OCI-LY7 (cell line): Measurements from ENCODE around the gene RNF13. TPM values are rescaled to one million over a fixed set of nuclear protein-coding genes. Genes with fewer than 3 reads are reported as not detected.

ENCODE experiments used
- BruUV-seq: library from RNA; stranded (reverse); fragments of 400-500 nt; replicated peaks from 2 replicates; lab custom pipeline; 2021; lab: Mats Ljungman, UMichigan
- CTCF ChIA-PET: fragments of 300-600 bp; sonication (Branson Sonifier 250); formaldehyde crosslinking; loops from one replicate; lab custom pipeline; 2022; ENCODE audit warnings: antibody characterized with exemption; ENCODE audit not compliant: unreplicated experiment; lab: Charles Lee
- POLR2A ChIA-PET: fragments of 300-600 bp; sonication (Branson Sonifier 250); formaldehyde crosslinking; loops from one replicate; lab custom pipeline; 2022; ENCODE audit warnings: antibody characterized with exemption; lab: Charles Lee
- DNase-seq: peaks from one replicate; pipeline ENCODE4 v3.0.0-alpha.2; 2015; ENCODE audit warnings: low spot score
- H2AFZ ChIP-seq: fragments of 200-600 bp; sonication (generic), shearing (Covaris generic); 2 replicates; pipeline ENCODE4 v1.6.1; 2014; ENCODE audit warnings: mild to moderate bottlenecking, antibody characterized with exemption, low read length, moderate library complexity
- H3K27ac ChIP-seq: fragments of 200-600 bp; sonication (generic); 2 replicates; pipeline ENCODE4 v1.5.1; 2014; ENCODE audit warnings: mixed run types, low read depth, mild to moderate bottlenecking, moderate library complexity, low read length, inconsistent platforms; ENCODE audit not compliant: poor library complexity, severe bottlenecking
- H3K36me3 ChIP-seq: fragments of 200-600 bp; sonication (generic); 2 replicates; pipeline ENCODE4 v1.6.1; 2014; ENCODE audit warnings: mild to moderate bottlenecking, antibody characterized with exemption, low read length, moderate library complexity, mixed read lengths; ENCODE audit not compliant: insufficient read depth
- H3K4me1 ChIP-seq: fragments of 200-600 bp; sonication (generic); 2 replicates; pipeline ENCODE4 v1.5.1; 2014; ENCODE audit warnings: mild to moderate bottlenecking, low read length; ENCODE audit not compliant: insufficient read depth, poor library complexity, severe bottlenecking
- H3K4me2 ChIP-seq: fragments of 200-600 bp; sonication (generic); 2 replicates; pipeline ENCODE4 v1.6.1; 2014; ENCODE audit warnings: mild to moderate bottlenecking, low read length
- H3K4me3 ChIP-seq: fragments of 200-600 bp; sonication (generic); 2 replicates; pipeline ENCODE4 v1.5.1; 2014; ENCODE audit warnings: mild to moderate bottlenecking, low read depth, low read length; ENCODE audit not compliant: poor library complexity, severe bottlenecking
- H3K79me2 ChIP-seq: fragments of 200-600 bp; sonication (generic); 2 replicates; pipeline ENCODE4 v1.6.1; 2016; ENCODE audit warnings: low read depth, mild to moderate bottlenecking, low read length, moderate library complexity, mixed read lengths; ENCODE audit not compliant: insufficient read depth
- H3K9me2 ChIP-seq: fragments of 200-600 bp; sonication (generic); 2 replicates; pipeline ENCODE4 v1.6.1; 2016; ENCODE audit warnings: mild to moderate bottlenecking, low read length, mixed read lengths; ENCODE audit not compliant: insufficient read depth
- H3K9me3 ChIP-seq: fragments of 200-600 bp; sonication (generic); 2 replicates; pipeline ENCODE4 v1.6.1; 2014; ENCODE audit warnings: mild to moderate bottlenecking, mixed run types, low read length, mixed read lengths
- H4K20me1 ChIP-seq: fragments of 200-600 bp; sonication (generic); 2 replicates; pipeline ENCODE4 v1.6.1; 2014; ENCODE audit warnings: mild to moderate bottlenecking, antibody characterized with exemption, low read length, moderate library complexity, mixed read lengths; ENCODE audit not compliant: insufficient read depth
- CTCF ChIP-seq: fragments of 200-600 bp; sonication (generic); conservative IDR thresholded peaks from 2 replicates; pipeline ENCODE4 v1.5.1; 2014; ENCODE audit warnings: mild to moderate bottlenecking, antibody characterized with exemption, low read length, moderate library complexity, mixed read lengths
- EZH2phosphoT487 ChIP-seq: fragments of 200-600 bp; sonication (generic); IDR thresholded peaks from 2 replicates; pipeline ENCODE4 v1.6.1; 2018; ENCODE audit warnings: low read depth, borderline replicate concordance, mild to moderate bottlenecking, mixed run types, antibody characterized with exemption, low read length, moderate library complexity, mixed read lengths
- intact Hi-C: fragments of 100-400 bp; cut with micrococcal nuclease; formaldehyde crosslinking; loops from one replicate; pipeline ENCODE4 v1.10.0; 2022; ENCODE audit not compliant: unreplicated experiment
- total RNA-seq, 2 experiments: library from RNA; depleted of rRNA in 1 of 2; stranded (reverse); fragments of >200 nt in 1 of 2; shearing (Covaris generic) in 1 of 2; gene quantifications; 2 replicates each; pipeline ENCODE4 v1.2.3, GENCODE V29; 2014 to 2022

Gene RNF13
- total RNA-seq, 2 experiments from 2014 or later = 26.2 to 37.3 TPM

- no TSS peak for BruUV-seq
- TF ChIP-seq CTCF (no peak), EZH2phosphoT487 (no peak)
- Histone ChIP-seq H3K79me2 (no peaks in the 10 kb centered on the region), H3K27ac (no peak overlapping the region), H3K4me1 (peaks cover 8% of the 10 kb centered on the region), H3K9me2 (no peaks in the 10 kb centered on the region), H3K36me3 (no peaks in the 10 kb centered on the region), H3K9me3 (no peaks in the 10 kb centered on the region), H3K4me2 (peak overlapping the region; percentile 94), H4K20me1 (no peaks in the 10 kb centered on the region; the same call in 1 of the 2 replicates), H3K4me3 (peak overlapping the region; percentile 71), H2AFZ (0 out of 2 replicates have a peak overlapping the region, but pooled peaks have one; percentile 49)
- POLR2A ChIA-PET = interaction anchor here (0.6 to 1.1 kb wide), 9 partner anchors 12 to 575 kb away, joined by 3 to 5 read pairs (median 4); no protein-coding TSS in a partner anchor
- intact Hi-C loops = loop anchor here (5.0 to 10.0 kb wide), 5 partner anchors 158 to 445 kb away; partner anchors contain the start of genes COMMD2 and RNF13
- CTCF ChIA-PET = interaction anchor here (0.5 kb wide), 1 partner anchor 61 kb away, joined by 5 read pairs; no protein-coding TSS in a partner anchor
- DNase-seq = peak; percentile 55
Measured at GRCh38 chr3:149969940-149970715, 157.1 kb downstream of the RNF13 start.

- peak; percentile 41 for DNase-seq
- intact Hi-C loops = loop anchor here (5.0 to 10.0 kb wide), 4 partner anchors 159 to 444 kb away; partner anchors contain the start of genes COMMD2 and RNF13
- no TSS peak for BruUV-seq
Measured at GRCh38 chr3:149970716-149971402, 157.8 kb downstream of the RNF13 start, which contains the start of gene PFN2. PFN2 (minus strand) TSS chr3:149970895; CDS start chr3:149970856, 39 bp downstream.

More at GRCh38 chr3:149970716-149971402, 157.8 kb downstream of the RNF13 start, which contains the start of gene PFN2:
- no peaks in the 10 kb centered on the region for H3K9me3 ChIP-seq
- no peaks in the 10 kb centered on the region for H3K79me2 ChIP-seq
- peak within 1 kb of the TSS; percentile 94 for H3K4me2 ChIP-seq
- TF ChIP-seq CTCF (no peak), EZH2phosphoT487 (no peak; the same call in 1 of the 2 replicates)
- ChIA-PET CTCF (interaction anchor here (0.5 kb wide), 1 partner anchor 62 kb away, joined by 5 read pairs; no protein-coding TSS in a partner anchor), POLR2A (interaction anchor here (1.0 to 1.2 kb wide), 2 partner anchors 8 to 13 kb away, joined by 3 read pairs; no protein-coding TSS in a partner anchor)
- no peak within 1 kb of the TSS for H3K27ac ChIP-seq
- H3K9me2 ChIP-seq = no peaks in the 10 kb centered on the region
- peaks cover 8% of the 10 kb centered on the region for H3K4me1 ChIP-seq
- H2AFZ ChIP-seq = 0 out of 2 replicates have a peak within 1 kb of the TSS, but pooled peaks have one; percentile 49
- no peaks in the 10 kb centered on the region for H3K36me3 ChIP-seq
- no peaks in the 10 kb centered on the region; the same call in 1 of the 2 replicates for H4K20me1 ChIP-seq
- peak within 1 kb of the TSS; percentile 71 for H3K4me3 ChIP-seq
